Mucosa of rectum (tissue), 2 donors: Measurements from ENCODE around the gene KDM5A.
A peak's percentile ranks its signal among the peaks of the same experiment; 100 is the strongest.
"Not testable (repeated sequence)": the region's sequence is repeated elsewhere in the genome, so short reads cannot be mapped to it uniquely, and the experiment has no call there.

Source experiments
- H3K27ac ChIP-seq, 2 donors: one replicate each; pipeline ENCODE4 v1.7.0; 2013; ENCODE audit warnings: inconsistent platforms in 2 of 2, low read depth in 2 of 2, low read length in 2 of 2
- H3K27me3 ChIP-seq, 2 donors: one replicate each; pipeline ENCODE4 v1.7.0; 2013; ENCODE audit warnings: low read length in 2 of 2; ENCODE audit not compliant: control insufficient read depth in 2 of 2, insufficient read depth in 2 of 2
- H3K36me3 ChIP-seq, 2 donors: one replicate each; pipeline ENCODE4 v1.7.0; 2013; ENCODE audit warnings: low read length in 2 of 2; ENCODE audit not compliant: control insufficient read depth in 2 of 2, insufficient read depth in 2 of 2
- H3K4me1 ChIP-seq, 2 donors: one replicate each; pipeline ENCODE4 v1.7.0; 2013; ENCODE audit warnings: low read length in 2 of 2, mild to moderate bottlenecking in 1 of 2; ENCODE audit not compliant: control insufficient read depth in 2 of 2, insufficient read depth in 2 of 2
- H3K4me3 ChIP-seq, 2 donors: one replicate each; pipeline ENCODE4 v1.7.0; 2013; ENCODE audit warnings: low read length in 2 of 2
- H3K9ac ChIP-seq, 2 donors: one replicate each; pipeline ENCODE4 v1.7.0; 2013; ENCODE audit warnings: low read length in 2 of 2, low read depth in 1 of 2, mild to moderate bottlenecking in 1 of 2
- H3K9me3 ChIP-seq, 2 donors: one replicate each; pipeline ENCODE4 v1.7.0; 2013; ENCODE audit warnings: low read length in 2 of 2; ENCODE audit not compliant: control insufficient read depth in 2 of 2
- donor health status: healthy.
- donor health status: Normal muscosa, but diverticular disease.

Gene KDM5A

GRCh38 chr12:388012-388411 is 1.1 kb downstream of the KDM5A start:
- Histone ChIP-seq H3K27ac (peak overlapping the region; percentile 98 to 99), H3K9ac (peak overlapping the region; percentile 96 to 98), H3K27me3 (no peaks in the 10 kb centered on the region), H3K4me3 (peak overlapping the region; percentile 97 to 99), H3K9me3 (no peaks in the 10 kb centered on the region), H3K4me1 (peaks cover 16 to 18% of the 10 kb centered on the region in 2 donors), H3K36me3 (peaks cover 18 to 24% of the 10 kb centered on the region in 2 donors)

DNA sequence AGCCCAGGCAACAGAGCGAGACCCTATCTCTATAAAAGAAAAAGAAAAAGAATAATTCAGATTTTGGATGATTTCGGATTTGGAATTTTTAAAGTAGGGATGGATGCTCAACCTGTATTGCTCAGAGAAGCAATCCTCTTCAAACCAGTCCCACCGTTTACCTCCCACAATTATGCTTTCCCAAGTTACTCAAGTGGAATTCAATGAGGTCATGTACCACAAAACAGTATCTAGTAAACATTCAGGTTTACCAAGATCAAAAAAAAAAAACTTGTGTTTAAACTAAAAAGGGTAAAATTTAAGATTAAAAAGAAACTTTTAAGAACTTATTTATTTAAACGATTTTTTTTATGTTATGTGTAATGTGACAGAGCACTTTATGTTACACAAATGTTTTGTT is 2.5 kb downstream of the KDM5A start:
- peak overlapping the region in 1 of 2 donors; percentile 99 for H3K4me3 ChIP-seq
- peaks cover 28 to 36% of the 10 kb centered on the region in 2 donors for H3K36me3 ChIP-seq
- no peak overlapping the region for H3K9ac ChIP-seq
- H3K9me3 ChIP-seq, result no peaks in the 10 kb centered on the region
- H3K27me3 ChIP-seq, result no peaks in the 10 kb centered on the region
- no peak overlapping the region for H3K27ac ChIP-seq
- H3K4me1 ChIP-seq, result peaks cover 16 to 18% of the 10 kb centered on the region in 2 donors

- H3K9ac ChIP-seq, H3K4me1 ChIP-seq, H3K27me3 ChIP-seq, H3K27ac ChIP-seq, H3K9me3 ChIP-seq, H3K4me3 ChIP-seq: not testable (repeated sequence)
- H3K36me3 ChIP-seq, result peaks cover 32 to 36% of the 10 kb centered on the region in 2 donors
These were observed 18.2 kb downstream of the KDM5A start for GRCh38 chr12:370739-371485.

GRCh38 chr12:367972-368371 is 21.1 kb downstream of the KDM5A start:
- H3K4me1 ChIP-seq, result no peaks in the 10 kb centered on the region
- H3K4me3 ChIP-seq, result no peak overlapping the region
- peaks cover 2 to 3% of the 10 kb centered on the region in 2 donors for H3K9me3 ChIP-seq
- H3K36me3 ChIP-seq, result peaks cover 48 to 51% of the 10 kb centered on the region in 2 donors
- H3K27ac ChIP-seq, result no peak overlapping the region
- H3K27me3 ChIP-seq, result no peaks in the 10 kb centered on the region
- H3K9ac ChIP-seq, result no peak overlapping the region

GRCh38 chr12:366820-367219 is 22.3 kb downstream of the KDM5A start:
- Histone ChIP-seq H3K9ac (no peak overlapping the region), H3K36me3 (peaks cover 55 to 62% of the 10 kb centered on the region in 2 donors), H3K4me3 (no peak overlapping the region), H3K4me1 (no peaks in the 10 kb centered on the region), H3K27ac (no peak overlapping the region), H3K9me3 (peaks cover 2 to 3% of the 10 kb centered on the region in 2 donors), H3K27me3 (no peaks in the 10 kb centered on the region)

DNA sequence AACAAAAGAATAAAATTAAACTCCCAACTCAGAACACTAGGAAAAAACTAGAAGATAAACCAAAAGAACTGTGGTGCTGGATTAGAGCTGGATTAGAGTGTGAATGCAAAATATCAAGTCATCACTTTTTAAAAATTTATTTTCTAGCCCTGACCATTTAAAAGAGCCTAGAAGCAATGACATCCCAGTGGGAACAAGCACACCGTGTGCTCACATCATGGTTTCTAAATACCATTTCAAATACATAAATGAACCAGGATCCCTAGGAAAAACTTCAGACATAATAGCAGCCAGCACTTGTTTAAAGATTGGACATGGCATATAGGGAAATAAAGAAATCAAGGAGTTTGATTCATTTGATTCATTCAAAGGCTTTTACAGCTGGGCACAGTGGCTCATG is 30.0 kb downstream of the KDM5A start:
- H3K9me3 ChIP-seq, result no peaks in the 10 kb centered on the region
- H3K4me1 ChIP-seq, result peaks cover 0 to 5% of the 10 kb centered on the region in 2 donors
- no peak overlapping the region for H3K9ac ChIP-seq
- H3K27ac ChIP-seq, result no peak overlapping the region
- H3K36me3 ChIP-seq, result peaks cover 58 to 74% of the 10 kb centered on the region in 2 donors
- H3K4me3 ChIP-seq, result no peak overlapping the region
- no peaks in the 10 kb centered on the region for H3K27me3 ChIP-seq

- Histone ChIP-seq H3K36me3 (peaks cover 62 to 64% of the 10 kb centered on the region in 2 donors), H3K9me3 (no peaks in the 10 kb centered on the region), H3K4me1 (peaks cover 0 to 5% of the 10 kb centered on the region in 2 donors), H3K9ac (no peak overlapping the region), H3K27me3 (no peaks in the 10 kb centered on the region), H3K4me3 (no peak overlapping the region), H3K27ac (no peak overlapping the region)
These were observed 32.7 kb downstream of the KDM5A start for GRCh38 chr12:356276-356988.

GRCh38 chr12:351197-351596 is 37.9 kb downstream of the KDM5A start:
- not testable (repeated sequence) for H3K9ac ChIP-seq, H3K9me3 ChIP-seq, H3K4me1 ChIP-seq, H3K27me3 ChIP-seq, H3K4me3 ChIP-seq, H3K27ac ChIP-seq
- peaks cover 38 to 57% of the 10 kb centered on the region in 2 donors for H3K36me3 ChIP-seq

GRCh38 chr12:349625-350024 is 39.5 kb downstream of the KDM5A start:
- H3K9me3 ChIP-seq, H3K9ac ChIP-seq, H3K4me1 ChIP-seq, H3K27me3 ChIP-seq, H3K27ac ChIP-seq, H3K4me3 ChIP-seq: not testable (repeated sequence)
- H3K36me3 ChIP-seq, result peaks cover 24 to 44% of the 10 kb centered on the region in 2 donors

GRCh38 chr12:343036-343435 is 46.1 kb downstream of the KDM5A start:
- H3K4me3 ChIP-seq, H3K27ac ChIP-seq, H3K9ac ChIP-seq, H3K4me1 ChIP-seq, H3K9me3 ChIP-seq, H3K27me3 ChIP-seq: not testable (repeated sequence)
- peaks cover 9 to 28% of the 10 kb centered on the region in 2 donors for H3K36me3 ChIP-seq
